ENCODE results near the gene OR6X1. TPM values are rescaled to one million over a fixed set of nuclear protein-coding genes. Genes with fewer than 3 reads are reported as not detected.

OR6X1 gene
- total RNA-seq, 1 donor: not detected

- DNase-seq (ENCODE audit: low read depth): no peak
- TF ChIP-seq, protein P1, sequence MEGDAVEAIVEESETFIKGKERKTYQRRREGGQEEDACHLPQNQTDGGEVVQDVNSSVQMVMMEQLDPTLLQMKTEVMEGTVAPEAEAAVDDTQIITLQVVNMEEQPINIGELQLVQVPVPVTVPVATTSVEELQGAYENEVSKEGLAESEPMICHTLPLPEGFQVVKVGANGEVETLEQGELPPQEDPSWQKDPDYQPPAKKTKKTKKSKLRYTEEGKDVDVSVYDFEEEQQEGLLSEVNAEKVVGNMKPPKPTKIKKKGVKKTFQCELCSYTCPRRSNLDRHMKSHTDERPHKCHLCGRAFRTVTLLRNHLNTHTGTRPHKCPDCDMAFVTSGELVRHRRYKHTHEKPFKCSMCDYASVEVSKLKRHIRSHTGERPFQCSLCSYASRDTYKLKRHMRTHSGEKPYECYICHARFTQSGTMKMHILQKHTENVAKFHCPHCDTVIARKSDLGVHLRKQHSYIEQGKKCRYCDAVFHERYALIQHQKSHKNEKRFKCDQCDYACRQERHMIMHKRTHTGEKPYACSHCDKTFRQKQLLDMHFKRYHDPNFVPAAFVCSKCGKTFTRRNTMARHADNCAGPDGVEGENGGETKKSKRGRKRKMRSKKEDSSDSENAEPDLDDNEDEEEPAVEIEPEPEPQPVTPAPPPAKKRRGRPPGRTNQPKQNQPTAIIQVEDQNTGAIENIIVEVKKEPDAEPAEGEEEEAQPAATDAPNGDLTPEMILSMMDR (IDR thresholded peaks at IDR 0.05; ENCODE audit: insufficient read depth, low read depth, low read length): no peak
- no peak overlapping the region for H3K4me3 ChIP-seq (ENCODE audit: low read depth, low read length)
Observed at GRCh38 chr11:123775289-123775688, 21.0 kb upstream of the OR6X1 start.

GRCh38 chr11:123773959-123774358, 19.6 kb upstream of the OR6X1 start:
- DNase-seq (ENCODE audit: low read depth): no peak
- TF ChIP-seq, protein P1 (IDR thresholded peaks at IDR 0.05; ENCODE audit: insufficient read depth, low read depth, low read length): no peak
- H3K4me3 ChIP-seq (ENCODE audit: low read depth, low read length): no peak overlapping the region

GRCh38 chr11:123773026-123773425, 18.7 kb upstream of the OR6X1 start:
- DNase-seq (ENCODE audit: low read depth): no peak
- no peak overlapping the region for H3K4me3 ChIP-seq (ENCODE audit: low read depth, low read length)
- TF ChIP-seq, protein P1 (IDR thresholded peaks at IDR 0.05; ENCODE audit: insufficient read depth, low read depth, low read length): no peak

DNA sequence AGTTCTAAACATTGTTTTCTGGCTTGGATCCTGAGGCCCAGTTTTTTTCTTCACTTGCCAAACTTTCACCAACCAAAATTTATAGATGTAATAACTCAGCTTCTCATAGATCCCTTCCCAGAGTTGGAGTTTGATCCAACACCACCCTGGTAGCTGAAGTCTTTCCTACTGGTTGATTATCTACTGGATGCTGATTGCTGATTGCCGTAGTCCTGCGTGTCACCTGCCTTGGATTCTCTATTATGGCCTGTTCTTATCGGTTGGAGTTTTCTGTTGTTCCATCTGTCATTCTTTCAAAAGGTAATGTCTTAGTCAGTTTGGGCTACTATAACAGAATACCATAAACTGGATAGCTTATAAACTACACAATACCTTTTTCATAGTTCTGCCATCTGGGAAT, 17.3 kb upstream of the OR6X1 start:
- DNase-seq (ENCODE audit: low read depth): no peak
- TF ChIP-seq, protein P1 (IDR thresholded peaks at IDR 0.05; ENCODE audit: insufficient read depth, low read depth, low read length): no peak
- no peak overlapping the region for H3K4me3 ChIP-seq (ENCODE audit: low read depth, low read length)

- TF ChIP-seq, protein P1 (IDR thresholded peaks at IDR 0.05; ENCODE audit: insufficient read depth, low read depth, low read length): no peak
- no peak overlapping the region for H3K4me3 ChIP-seq (ENCODE audit: low read depth, low read length)
- no peak for DNase-seq (ENCODE audit: low read depth)
Observed at GRCh38 chr11:123770712-123771111, 16.4 kb upstream of the OR6X1 start.

GRCh38 chr11:123765601-123766000, 11.3 kb upstream of the OR6X1 start:
- H3K4me3 ChIP-seq (ENCODE audit: low read depth, low read length): no peak overlapping the region
- TF ChIP-seq, protein P1 (IDR thresholded peaks at IDR 0.05; ENCODE audit: insufficient read depth, low read depth, low read length): no peak
- DNase-seq (ENCODE audit: low read depth): no peak

DNA sequence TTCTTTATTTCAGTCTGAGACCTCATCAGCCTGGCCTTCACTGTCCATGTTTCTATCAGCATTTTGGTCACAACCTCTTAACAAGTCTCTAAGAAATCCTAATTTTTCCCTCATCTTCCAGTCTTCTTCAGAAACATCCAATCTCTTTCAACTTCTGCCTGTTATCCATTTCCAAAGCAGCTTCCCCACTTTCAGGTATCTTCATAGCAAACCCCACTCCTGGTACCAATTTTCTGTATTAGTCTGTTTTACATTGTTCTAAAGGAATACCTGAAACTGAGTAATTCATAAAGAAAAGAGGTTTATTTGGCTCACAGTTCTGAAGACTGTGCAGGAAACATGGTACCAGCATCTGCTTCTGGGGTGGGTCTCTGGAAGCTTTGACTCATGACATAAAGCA, 8.1 kb upstream of the OR6X1 start:
- no peak for DNase-seq (ENCODE audit: low read depth)
- TF ChIP-seq, protein P1 (IDR thresholded peaks at IDR 0.05; ENCODE audit: insufficient read depth, low read depth, low read length): no peak
- H3K4me3 ChIP-seq (ENCODE audit: low read depth, low read length): no peak overlapping the region
